C4-2B (cell line): ENCODE measurements around the gene SLC16A11.
"Not testable (repeated sequence)": the region's sequence is repeated elsewhere in the genome, so short reads cannot be mapped to it uniquely, and the experiment has no call there.

Experiments
- H3K27ac ChIP-seq: fragments of 450-650 bp; 2 replicates; pipeline ENCODE4 v1.5.1; 2017
- ZFX ChIP-seq: fragments of 450-650 bp; IDR thresholded peaks from 2 replicates; pipeline ENCODE4 v1.6.1; 2017
- TF ChIP-seq, protein P1 (sequence below): fragments of 450-650 bp; conservative IDR thresholded peaks from 2 replicates; pipeline ENCODE4 v1.5.1; 2017; ENCODE audit warnings: mild to moderate bottlenecking

The SLC16A11 gene, protein sequence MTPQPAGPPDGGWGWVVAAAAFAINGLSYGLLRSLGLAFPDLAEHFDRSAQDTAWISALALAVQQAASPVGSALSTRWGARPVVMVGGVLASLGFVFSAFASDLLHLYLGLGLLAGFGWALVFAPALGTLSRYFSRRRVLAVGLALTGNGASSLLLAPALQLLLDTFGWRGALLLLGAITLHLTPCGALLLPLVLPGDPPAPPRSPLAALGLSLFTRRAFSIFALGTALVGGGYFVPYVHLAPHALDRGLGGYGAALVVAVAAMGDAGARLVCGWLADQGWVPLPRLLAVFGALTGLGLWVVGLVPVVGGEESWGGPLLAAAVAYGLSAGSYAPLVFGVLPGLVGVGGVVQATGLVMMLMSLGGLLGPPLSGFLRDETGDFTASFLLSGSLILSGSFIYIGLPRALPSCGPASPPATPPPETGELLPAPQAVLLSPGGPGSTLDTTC

DNA sequence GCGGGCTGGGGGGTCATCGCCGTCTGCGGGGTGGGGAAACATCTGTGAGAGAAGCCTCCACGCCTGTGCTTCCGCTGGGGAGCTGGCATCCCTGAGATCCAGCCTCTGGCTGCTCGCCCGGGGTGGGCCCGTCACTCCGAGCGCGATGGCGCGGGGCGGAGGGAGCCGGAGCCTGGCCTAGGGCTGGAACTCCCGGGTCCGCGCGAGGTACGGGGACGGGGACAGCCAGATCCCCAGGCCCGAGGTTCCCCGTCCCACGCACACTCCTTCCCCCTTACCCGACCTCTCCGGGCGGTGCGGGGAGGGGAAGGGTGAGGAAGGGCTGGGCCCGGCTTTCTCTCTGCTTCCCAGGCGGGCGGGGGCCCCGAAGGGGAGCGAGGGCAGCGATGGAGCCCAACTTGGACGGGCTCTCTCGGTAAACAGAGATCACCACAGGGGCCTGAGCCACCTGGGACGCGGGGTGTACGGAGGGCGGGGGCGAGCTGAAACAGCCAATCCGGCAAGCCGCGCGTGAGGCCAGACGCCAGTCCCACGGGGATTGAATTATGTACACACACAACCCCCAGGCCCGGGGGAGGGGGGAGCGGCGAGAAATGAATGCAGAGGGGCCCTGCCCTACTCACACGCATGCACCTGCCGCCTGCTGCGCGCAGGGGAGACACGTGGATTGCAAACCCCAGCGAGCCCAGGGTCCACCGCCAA lies at the start of gene SLC16A11:
Gene SLC16A11 (minus strand): TSS at position 596 of the 702 bp plus-strand sequence. CDS start 579 bp downstream, at position 17.
- no peak within 1 kb of the TSS for H3K27ac ChIP-seq
- TF ChIP-seq ZFX: no peak
- TF ChIP-seq, protein P1, sequence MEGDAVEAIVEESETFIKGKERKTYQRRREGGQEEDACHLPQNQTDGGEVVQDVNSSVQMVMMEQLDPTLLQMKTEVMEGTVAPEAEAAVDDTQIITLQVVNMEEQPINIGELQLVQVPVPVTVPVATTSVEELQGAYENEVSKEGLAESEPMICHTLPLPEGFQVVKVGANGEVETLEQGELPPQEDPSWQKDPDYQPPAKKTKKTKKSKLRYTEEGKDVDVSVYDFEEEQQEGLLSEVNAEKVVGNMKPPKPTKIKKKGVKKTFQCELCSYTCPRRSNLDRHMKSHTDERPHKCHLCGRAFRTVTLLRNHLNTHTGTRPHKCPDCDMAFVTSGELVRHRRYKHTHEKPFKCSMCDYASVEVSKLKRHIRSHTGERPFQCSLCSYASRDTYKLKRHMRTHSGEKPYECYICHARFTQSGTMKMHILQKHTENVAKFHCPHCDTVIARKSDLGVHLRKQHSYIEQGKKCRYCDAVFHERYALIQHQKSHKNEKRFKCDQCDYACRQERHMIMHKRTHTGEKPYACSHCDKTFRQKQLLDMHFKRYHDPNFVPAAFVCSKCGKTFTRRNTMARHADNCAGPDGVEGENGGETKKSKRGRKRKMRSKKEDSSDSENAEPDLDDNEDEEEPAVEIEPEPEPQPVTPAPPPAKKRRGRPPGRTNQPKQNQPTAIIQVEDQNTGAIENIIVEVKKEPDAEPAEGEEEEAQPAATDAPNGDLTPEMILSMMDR: no peak

DNA sequence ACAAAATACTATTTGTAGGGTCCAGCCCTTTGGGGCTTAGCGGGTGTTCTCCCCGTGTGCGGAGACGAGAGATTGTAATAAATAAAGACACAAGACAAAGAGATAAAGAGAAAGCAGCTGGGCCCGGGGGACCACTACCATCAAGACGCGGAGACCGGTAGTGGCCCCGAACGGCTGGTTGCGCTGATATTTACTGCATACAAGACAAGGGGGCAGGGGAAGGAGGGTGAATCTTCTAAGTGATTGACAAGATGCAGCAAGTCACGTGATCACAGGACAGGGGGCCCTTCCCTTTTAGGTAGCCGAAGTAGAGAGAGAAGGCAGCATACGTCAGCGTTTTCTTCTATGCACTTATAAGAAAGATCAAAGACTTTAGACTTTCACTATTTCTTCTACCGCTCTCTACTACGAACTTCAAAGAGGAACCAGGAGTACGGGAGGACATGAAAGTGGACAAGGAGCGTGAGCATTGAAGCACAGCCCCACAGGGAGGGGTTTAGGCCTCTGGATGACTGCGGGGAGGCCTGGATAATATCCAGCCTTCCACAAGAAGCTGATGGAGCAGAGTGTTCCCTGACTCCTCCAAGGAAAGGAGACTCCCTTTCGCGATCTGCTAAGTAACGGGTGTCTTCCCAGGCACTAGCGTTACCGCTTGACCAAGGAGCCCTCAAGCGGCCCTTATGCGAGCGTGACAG lies 47.6 kb upstream of the SLC16A11 start:
- not testable (repeated sequence) for H3K27ac ChIP-seq

DNA sequence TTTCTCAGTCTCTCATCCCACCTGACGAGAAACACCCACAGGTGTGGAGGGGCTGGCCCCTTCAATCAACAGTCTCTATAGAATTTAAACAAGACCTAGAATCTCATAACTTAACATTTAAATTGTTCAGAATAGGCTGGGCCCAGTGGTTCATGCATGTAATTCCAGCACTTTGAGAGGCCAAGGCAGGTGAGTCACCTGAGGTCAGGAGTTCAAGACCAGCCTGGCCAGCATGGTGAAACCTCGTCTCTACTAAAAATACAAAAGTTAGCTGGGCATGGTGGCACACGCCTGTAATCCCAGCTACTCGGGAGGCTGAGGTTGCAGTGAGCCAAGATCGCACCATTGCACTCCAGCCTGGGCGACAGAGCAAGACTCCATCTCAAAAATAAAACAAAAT lies 45.7 kb upstream of the SLC16A11 start:
- H3K27ac ChIP-seq: not testable (repeated sequence)

DNA sequence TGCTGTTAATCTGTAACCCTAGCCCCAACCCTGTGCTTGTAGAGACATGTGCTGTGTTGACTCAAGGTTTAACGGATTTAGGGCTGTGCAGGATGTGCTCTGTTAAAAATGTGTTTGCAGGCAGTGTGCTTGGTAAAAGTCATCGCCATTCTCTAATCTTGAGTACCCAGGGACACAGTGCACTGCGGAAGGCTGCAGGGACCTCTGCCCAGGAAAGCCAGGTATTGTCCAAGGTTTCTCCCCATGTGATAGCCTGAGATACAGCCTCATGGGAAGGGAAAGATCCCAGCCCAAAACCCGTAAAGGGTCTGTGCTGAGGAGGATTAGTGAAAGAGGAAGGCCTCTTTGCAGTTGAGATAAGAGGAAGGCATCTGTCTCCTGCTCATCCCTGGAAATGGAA lies 44.5 kb upstream of the SLC16A11 start:
- H3K27ac ChIP-seq: not testable (repeated sequence)

DNA sequence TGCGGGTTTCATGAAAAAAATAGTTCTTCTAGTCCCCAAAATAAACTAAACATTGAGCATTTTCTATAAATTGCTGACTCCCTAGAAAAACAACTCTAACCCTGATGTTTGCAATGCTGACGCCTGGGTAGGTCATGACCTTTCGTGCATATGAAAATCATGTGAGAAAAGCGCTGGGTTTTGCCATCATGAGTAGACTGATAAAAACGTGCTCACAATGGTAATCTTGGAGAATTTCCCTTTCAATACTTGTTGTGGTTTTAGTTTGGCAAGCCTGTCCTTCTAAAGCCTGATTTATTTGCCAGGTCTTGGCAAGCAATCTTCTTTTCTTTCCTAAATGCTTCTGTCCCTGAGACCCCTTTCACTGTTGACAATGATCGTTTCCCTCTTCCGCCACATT lies 40.2 kb upstream of the SLC16A11 start:
- no peak overlapping the region for H3K27ac ChIP-seq
- no peak for TF ChIP-seq ZFX
- TF ChIP-seq, protein P1: no peak

DNA sequence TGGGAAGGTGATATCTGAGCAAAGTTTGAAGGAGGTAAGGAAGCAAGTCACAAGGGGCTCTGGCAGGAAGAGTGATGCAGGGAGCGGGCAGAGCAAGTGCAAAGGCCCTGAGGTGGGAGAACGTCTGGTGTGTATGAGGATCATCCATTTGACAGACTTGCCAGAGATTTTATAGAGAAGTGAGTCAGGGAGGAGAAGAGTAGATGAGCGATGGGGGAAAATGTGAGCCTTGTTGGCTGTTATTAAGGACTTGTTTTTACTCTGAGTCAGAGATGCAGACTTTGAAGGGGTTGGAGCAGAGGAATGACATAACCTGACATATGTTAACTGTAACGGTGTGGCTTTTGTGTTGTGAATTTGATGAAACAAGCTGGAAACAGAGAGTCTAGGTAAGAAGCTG lies 39.7 kb upstream of the SLC16A11 start:
- H3K27ac ChIP-seq: no peak overlapping the region
- no peak for TF ChIP-seq ZFX
- TF ChIP-seq, protein P1: no peak

DNA sequence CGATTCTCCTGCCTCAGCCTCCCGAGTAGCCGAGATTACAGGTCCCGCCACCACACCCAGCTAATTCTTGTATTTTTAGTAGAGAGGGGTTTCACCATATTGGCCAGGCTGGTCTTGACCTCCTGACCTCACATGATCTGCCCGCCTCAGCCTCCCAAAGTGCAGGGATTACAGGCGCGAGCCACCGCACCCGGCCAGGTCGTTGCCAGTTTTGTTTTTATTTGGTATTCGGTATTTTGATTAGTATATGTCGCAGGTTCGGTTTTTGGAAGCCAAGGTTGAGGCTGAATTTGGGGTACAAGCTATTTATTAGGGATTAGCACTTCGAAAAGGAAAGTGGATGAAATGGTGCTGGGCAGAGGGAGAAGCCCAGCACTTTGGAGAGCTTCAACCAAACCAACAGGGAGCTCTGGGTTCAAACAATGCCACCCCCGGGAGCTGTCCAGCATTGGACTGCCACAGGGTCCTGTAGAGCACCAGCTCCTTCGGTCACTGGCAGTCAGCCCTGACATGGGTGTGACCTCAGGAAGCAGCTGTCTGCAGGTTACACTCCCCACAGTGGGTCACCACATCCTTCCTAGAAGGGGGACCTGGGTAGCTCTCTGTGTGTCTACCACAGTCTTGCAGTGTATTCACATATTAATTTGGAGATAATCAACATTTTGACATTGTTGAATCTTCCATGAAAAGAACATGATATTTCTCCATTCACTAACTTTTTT lies 37.6 kb upstream of the SLC16A11 start:
- TF ChIP-seq, protein P1: no peak
- TF ChIP-seq ZFX: no peak
- no peak overlapping the region for H3K27ac ChIP-seq

DNA sequence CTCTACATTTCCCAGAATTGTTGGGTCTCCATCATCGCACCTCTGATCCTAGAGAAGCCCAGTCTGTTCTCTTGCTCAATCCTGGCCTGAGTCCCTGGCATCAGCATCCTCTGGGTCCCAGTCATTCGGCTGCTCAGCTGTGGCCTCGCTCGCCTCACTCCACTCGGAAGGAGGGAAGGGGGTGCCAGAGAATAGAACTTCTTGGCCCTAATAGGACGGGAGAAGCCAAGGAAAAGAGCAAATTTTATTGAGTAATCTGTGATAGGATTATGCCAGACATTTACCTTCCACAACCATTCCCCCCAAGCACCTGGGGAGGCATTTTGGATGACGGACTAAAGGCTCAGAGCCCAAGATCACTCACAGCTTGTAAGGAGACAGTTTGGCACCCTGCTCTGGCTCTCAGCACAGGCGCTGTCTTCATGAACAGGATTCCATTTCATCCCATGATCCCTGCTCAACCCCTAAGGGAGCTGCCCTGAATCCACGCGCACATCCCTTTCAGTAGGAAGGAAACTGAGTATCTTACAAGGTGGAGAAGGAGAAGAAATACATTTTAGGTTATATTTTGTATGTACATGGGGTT lies 36.7 kb upstream of the SLC16A11 start:
- H3K27ac ChIP-seq: no peak overlapping the region
- TF ChIP-seq, protein P1: no peak
